Measurements from ENCODE around the gene VGLL4. TPM values are rescaled to one million over a fixed set of nuclear protein-coding genes. Genes with fewer than 3 reads are reported as not detected.

The VGLL4 gene
- total RNA-seq, 1 donor from 2014 or later = 120 TPM

GRCh38 chr3:11643201-11643603 lies 513 bp downstream of the VGLL4 start:
- peaks cover 17% of the 10 kb centered on the region for H3K27me3 Mint-ChIP-seq (ENCODE audit: unreplicated experiment)
- H3K4me1 Mint-ChIP-seq (ENCODE audit: unreplicated experiment) = peaks cover 51% of the 10 kb centered on the region
- DNase-seq (ENCODE audit: low spot score) = peak; percentile 24
- TF ChIP-seq CTCF (IDR thresholded peaks at IDR 0.05; ENCODE audit: unreplicated experiment) = no peak
- no peaks in the 10 kb centered on the region for H3K9me3 Mint-ChIP-seq (ENCODE audit: unreplicated experiment)
- H3K4me3 Mint-ChIP-seq (ENCODE audit: unreplicated experiment) = peak overlapping the region; percentile 100
- peak overlapping the region; percentile 100 for H3K27ac Mint-ChIP-seq (ENCODE audit: unreplicated experiment)
- peaks cover 8% of the 10 kb centered on the region for H3K36me3 Mint-ChIP-seq (ENCODE audit: low read depth, unreplicated experiment)

- peak overlapping the region; percentile 100 for H3K27ac Mint-ChIP-seq (ENCODE audit: unreplicated experiment)
- DNase-seq (ENCODE audit: low spot score) = peak; percentile 69
- H3K9me3 Mint-ChIP-seq (ENCODE audit: unreplicated experiment) = no peaks in the 10 kb centered on the region
- peak overlapping the region; percentile 100 for H3K4me3 Mint-ChIP-seq (ENCODE audit: unreplicated experiment)
- peaks cover 17% of the 10 kb centered on the region for H3K27me3 Mint-ChIP-seq (ENCODE audit: unreplicated experiment)
- H3K4me1 Mint-ChIP-seq (ENCODE audit: unreplicated experiment) = peaks cover 57% of the 10 kb centered on the region
- peaks cover 8% of the 10 kb centered on the region for H3K36me3 Mint-ChIP-seq (ENCODE audit: low read depth, unreplicated experiment)
- TF ChIP-seq CTCF (IDR thresholded peaks at IDR 0.05; ENCODE audit: unreplicated experiment) = no peak
These were observed 1.1 kb downstream of the VGLL4 start for GRCh38 chr3:11642431-11643191.

GRCh38 chr3:11641683-11642430 lies 1.9 kb downstream of the VGLL4 start:
- Mint-ChIP-seq H3K36me3 (ENCODE audit: low read depth, unreplicated experiment) (peaks cover 8% of the 10 kb centered on the region), H3K4me1 (ENCODE audit: unreplicated experiment) (peaks cover 64% of the 10 kb centered on the region), H3K27ac (ENCODE audit: unreplicated experiment) (peak overlapping the region; percentile 100), H3K27me3 (ENCODE audit: unreplicated experiment) (peaks cover 17% of the 10 kb centered on the region), H3K4me3 (ENCODE audit: unreplicated experiment) (peak overlapping the region; percentile 100), H3K9me3 (ENCODE audit: unreplicated experiment) (no peaks in the 10 kb centered on the region)
- no peak for DNase-seq (ENCODE audit: low spot score)
- no peak for TF ChIP-seq CTCF (IDR thresholded peaks at IDR 0.05; ENCODE audit: unreplicated experiment)

GRCh38 chr3:11641316-11641682 lies 2.4 kb downstream of the VGLL4 start:
- peak overlapping the region; percentile 100 for H3K4me3 Mint-ChIP-seq (ENCODE audit: unreplicated experiment)

More at GRCh38 chr3:11641316-11641682, 2.4 kb downstream of the VGLL4 start:
- Mint-ChIP-seq H3K9me3 (ENCODE audit: unreplicated experiment) (no peaks in the 10 kb centered on the region), H3K4me1 (ENCODE audit: unreplicated experiment) (peaks cover 70% of the 10 kb centered on the region), H3K36me3 (ENCODE audit: low read depth, unreplicated experiment) (peaks cover 8% of the 10 kb centered on the region), H3K27ac (ENCODE audit: unreplicated experiment) (peak overlapping the region; percentile 100), H3K27me3 (ENCODE audit: unreplicated experiment) (peaks cover 17% of the 10 kb centered on the region)
- no peak for TF ChIP-seq CTCF (IDR thresholded peaks at IDR 0.05; ENCODE audit: unreplicated experiment)
- no peak for DNase-seq (ENCODE audit: low spot score)

Measured in endothelial cell (in vitro differentiated cells).